ENCODE results near the gene PPP2R1B. TPM values are rescaled to one million over a fixed set of nuclear protein-coding genes. Genes with fewer than 3 reads are reported as not detected.

Gene PPP2R1B
- total and polyA plus RNA-seq, 2 donors (not counting 1 experiment from before 2014, with no cell fraction given): 8.2 to 37.0 TPM

DNA sequence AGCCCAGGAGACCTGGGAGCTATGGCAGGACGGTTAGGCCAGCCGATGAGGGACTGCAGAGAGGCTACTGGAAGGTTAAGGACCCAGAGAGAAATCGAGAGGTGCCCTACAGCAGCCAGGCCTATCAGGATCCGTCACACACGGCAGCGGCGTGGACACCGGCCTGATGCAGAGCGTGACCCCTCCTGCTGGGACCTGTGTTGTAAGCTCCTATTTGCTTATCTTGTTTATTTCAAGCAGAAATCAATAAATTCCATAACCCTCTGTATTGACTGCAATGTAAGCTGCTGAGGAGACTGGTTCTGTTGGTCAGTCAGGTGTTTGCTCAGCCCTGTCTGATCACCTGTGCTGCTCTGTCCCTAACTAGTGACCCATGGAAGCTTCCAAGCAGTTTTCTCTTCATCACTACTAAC lies 39.9 kb downstream of the PPP2R1B start:
- H4K20me1 ChIP-seq (ENCODE audit: control insufficient read depth, insufficient read depth, low read length, poor library complexity, severe bottlenecking): no peaks in the 10 kb centered on the region
- H3K27me3 ChIP-seq (replicated peaks in 1 of 4; ENCODE audit: control extremely low read depth in 1 of 4, control insufficient read depth in 3 of 4, insufficient read depth in 4 of 4, low read length in 3 of 4): no peaks in the 10 kb centered on the region
- no peak overlapping the region for H3K9ac ChIP-seq (ENCODE audit: low read length)
- TF ChIP-seq, protein P1, sequence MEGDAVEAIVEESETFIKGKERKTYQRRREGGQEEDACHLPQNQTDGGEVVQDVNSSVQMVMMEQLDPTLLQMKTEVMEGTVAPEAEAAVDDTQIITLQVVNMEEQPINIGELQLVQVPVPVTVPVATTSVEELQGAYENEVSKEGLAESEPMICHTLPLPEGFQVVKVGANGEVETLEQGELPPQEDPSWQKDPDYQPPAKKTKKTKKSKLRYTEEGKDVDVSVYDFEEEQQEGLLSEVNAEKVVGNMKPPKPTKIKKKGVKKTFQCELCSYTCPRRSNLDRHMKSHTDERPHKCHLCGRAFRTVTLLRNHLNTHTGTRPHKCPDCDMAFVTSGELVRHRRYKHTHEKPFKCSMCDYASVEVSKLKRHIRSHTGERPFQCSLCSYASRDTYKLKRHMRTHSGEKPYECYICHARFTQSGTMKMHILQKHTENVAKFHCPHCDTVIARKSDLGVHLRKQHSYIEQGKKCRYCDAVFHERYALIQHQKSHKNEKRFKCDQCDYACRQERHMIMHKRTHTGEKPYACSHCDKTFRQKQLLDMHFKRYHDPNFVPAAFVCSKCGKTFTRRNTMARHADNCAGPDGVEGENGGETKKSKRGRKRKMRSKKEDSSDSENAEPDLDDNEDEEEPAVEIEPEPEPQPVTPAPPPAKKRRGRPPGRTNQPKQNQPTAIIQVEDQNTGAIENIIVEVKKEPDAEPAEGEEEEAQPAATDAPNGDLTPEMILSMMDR (IDR thresholded peaks at IDR 0.05): no peak
- no peak for TF ChIP-seq EZH2 (IDR thresholded peaks at IDR 0.05; ENCODE audit: borderline replicate concordance, insufficient read depth, low read depth, low read length, poor library complexity, severe bottlenecking)
- H3K36me3 ChIP-seq (replicated peaks in 1 of 2; ENCODE audit: control extremely low read depth in 1 of 2, control insufficient read depth in 1 of 2, extremely low read depth in 1 of 2, insufficient read depth in 2 of 2, low read length in 1 of 2): peaks cover 1 to 48% of the 10 kb centered on the region in 2 experiments
- ATAC-seq (ENCODE audit: low read depth): no peak
- no peak overlapping the region for H3K4me3 Mint-ChIP-seq
- H3K27me3 Mint-ChIP-seq: no peaks in the 10 kb centered on the region
- POLR2A ChIA-PET: no interaction called here
- H3K4me1 ChIP-seq (ENCODE audit: control insufficient read depth in 2 of 2, insufficient read depth in 2 of 2, low read length in 2 of 2): no peaks in the 10 kb centered on the region
- H3K27ac ChIP-seq (ENCODE audit: low read length in 2 of 2): no peak overlapping the region
- 100% methylated on average over 3 of the region's 9 CpGs for WGBS (ENCODE audit: insufficient coverage)
- intact Hi-C loops (cut with micrococcal nuclease): no loop called here
- H3K4me1 Mint-ChIP-seq: no peaks in the 10 kb centered on the region
- H2AFZ ChIP-seq (ENCODE audit: insufficient read depth, low read depth, low read length, poor library complexity, severe bottlenecking): no peak overlapping the region
- no peaks in the 10 kb centered on the region for H3K9me3 Mint-ChIP-seq (ENCODE audit: insufficient read depth)
- CTCF ChIA-PET: no interaction called here
- H3K9me3 ChIP-seq (ENCODE audit: control extremely low read depth in 1 of 3, control insufficient read depth in 2 of 3, insufficient read depth in 1 of 3, low read length in 2 of 3): no peaks in the 10 kb centered on the region
- H3K4me2 ChIP-seq (replicated peaks; ENCODE audit: low read depth, low read length, poor library complexity, severe bottlenecking): no peak overlapping the region
- H3K4me3 ChIP-seq (ENCODE audit: control extremely low read depth in 1 of 5, extremely low read depth in 1 of 5, insufficient read depth in 1 of 5, low read depth in 2 of 5, low read length in 4 of 5): no peak overlapping the region
- DNase-seq: no peak
- no peaks in the 10 kb centered on the region for H3K79me2 ChIP-seq (ENCODE audit: control insufficient read depth, insufficient read depth, low read length)
- no peak overlapping the region for H3K27ac Mint-ChIP-seq

DNA sequence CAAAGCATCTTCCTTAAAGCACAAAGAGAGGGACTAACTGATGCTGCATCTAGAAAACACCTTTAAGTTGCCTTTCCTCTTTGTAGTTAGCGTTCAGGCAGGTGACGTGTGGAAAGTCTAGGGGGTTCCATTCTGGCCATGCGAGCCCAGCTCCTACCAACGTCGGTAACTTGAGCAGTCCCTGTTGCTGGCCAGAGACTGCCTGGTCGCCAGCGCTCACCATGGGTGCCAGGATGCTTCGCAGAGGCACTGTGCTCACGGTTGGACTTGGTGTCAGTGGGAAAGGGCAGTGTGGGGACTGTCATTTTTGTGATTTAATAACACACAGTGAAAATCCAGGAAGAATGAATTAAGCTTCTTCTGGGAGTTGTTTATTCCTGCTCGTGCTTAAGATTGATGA lies 40.6 kb downstream of the PPP2R1B start:
- Histone ChIP-seq H3K9me3 (ENCODE audit: control extremely low read depth in 1 of 3, control insufficient read depth in 2 of 3, insufficient read depth in 1 of 3, low read length in 2 of 3) (no peaks in the 10 kb centered on the region), H3K79me2 (ENCODE audit: control insufficient read depth, insufficient read depth, low read length) (no peaks in the 10 kb centered on the region), H2AFZ (ENCODE audit: insufficient read depth, low read depth, low read length, poor library complexity, severe bottlenecking) (no peak overlapping the region), H3K27me3 (replicated peaks in 1 of 4; ENCODE audit: control extremely low read depth in 1 of 4, control insufficient read depth in 3 of 4, insufficient read depth in 4 of 4, low read length in 3 of 4) (no peaks in the 10 kb centered on the region), H3K27ac (ENCODE audit: low read length in 2 of 2) (no peak overlapping the region), H4K20me1 (ENCODE audit: control insufficient read depth, insufficient read depth, low read length, poor library complexity, severe bottlenecking) (no peaks in the 10 kb centered on the region), H3K4me1 (ENCODE audit: control insufficient read depth in 2 of 2, insufficient read depth in 2 of 2, low read length in 2 of 2) (no peaks in the 10 kb centered on the region), H3K4me2 (replicated peaks; ENCODE audit: low read depth, low read length, poor library complexity, severe bottlenecking) (no peak overlapping the region), H3K9ac (ENCODE audit: low read length) (no peak overlapping the region), H3K36me3 (replicated peaks in 1 of 2; ENCODE audit: control extremely low read depth in 1 of 2, control insufficient read depth in 1 of 2, extremely low read depth in 1 of 2, insufficient read depth in 2 of 2, low read length in 1 of 2) (peaks cover 6 to 55% of the 10 kb centered on the region in 2 experiments), H3K4me3 (ENCODE audit: control extremely low read depth in 1 of 5, extremely low read depth in 1 of 5, insufficient read depth in 1 of 5, low read depth in 2 of 5, low read length in 4 of 5) (no peak overlapping the region)
- ChIA-PET CTCF (no interaction called here), POLR2A (no interaction called here)
- no peaks in the 10 kb centered on the region for H3K9me3 Mint-ChIP-seq (ENCODE audit: insufficient read depth)
- no peaks in the 10 kb centered on the region for H3K4me1 Mint-ChIP-seq
- no peak overlapping the region for H3K27ac Mint-ChIP-seq
- 98% methylated on average over 9 of the region's 10 CpGs for WGBS (ENCODE audit: insufficient coverage)
- H3K27me3 Mint-ChIP-seq: no peaks in the 10 kb centered on the region
- no peak overlapping the region for H3K4me3 Mint-ChIP-seq
- no peak for TF ChIP-seq EZH2 (IDR thresholded peaks at IDR 0.05; ENCODE audit: borderline replicate concordance, insufficient read depth, low read depth, low read length, poor library complexity, severe bottlenecking)
- TF ChIP-seq, protein P1 (IDR thresholded peaks at IDR 0.05): no peak
- intact Hi-C loops (cut with micrococcal nuclease): no loop called here
- ATAC-seq (ENCODE audit: low read depth) (no peak), DNase-seq (no peak)
